SK-MEL-5 (cell line): ENCODE data around the gene TARS2. TPM values are rescaled to one million over a fixed set of nuclear protein-coding genes. Genes with fewer than 3 reads are reported as not detected.

ENCODE experiments used
- DNase-seq: peaks from one replicate; pipeline ENCODE4 v3.0.0-alpha.2; 2016; ENCODE audit warnings: low read depth, low spot score
- in situ Hi-C: cut with HindIII; loops from 2 replicates; pipeline ENCODE4 v1.10.0; 2016; ENCODE audit warnings: low sequenced_read_pairs, high pct_unique_total_duplicates, low pct_unique_long_range_greater_than_20kb
- small RNA-seq, 2 experiments: library from RNA; depleted of rRNA; stranded (forward); fragments of <200 nt; gene quantifications; one replicate each; pipeline ENCODE3, GENCODE V24; 2014
- total RNA-seq: library from RNA; depleted of rRNA; stranded (reverse); fragments of >200 nt; shearing (Covaris generic); gene quantifications from 2 replicates; pipeline ENCODE4 v1.2.3, GENCODE V29; 2014; rRNA removed

TARS2 gene
- total RNA-seq, 1 experiment from 2014 or later: 24.7 TPM

DNA sequence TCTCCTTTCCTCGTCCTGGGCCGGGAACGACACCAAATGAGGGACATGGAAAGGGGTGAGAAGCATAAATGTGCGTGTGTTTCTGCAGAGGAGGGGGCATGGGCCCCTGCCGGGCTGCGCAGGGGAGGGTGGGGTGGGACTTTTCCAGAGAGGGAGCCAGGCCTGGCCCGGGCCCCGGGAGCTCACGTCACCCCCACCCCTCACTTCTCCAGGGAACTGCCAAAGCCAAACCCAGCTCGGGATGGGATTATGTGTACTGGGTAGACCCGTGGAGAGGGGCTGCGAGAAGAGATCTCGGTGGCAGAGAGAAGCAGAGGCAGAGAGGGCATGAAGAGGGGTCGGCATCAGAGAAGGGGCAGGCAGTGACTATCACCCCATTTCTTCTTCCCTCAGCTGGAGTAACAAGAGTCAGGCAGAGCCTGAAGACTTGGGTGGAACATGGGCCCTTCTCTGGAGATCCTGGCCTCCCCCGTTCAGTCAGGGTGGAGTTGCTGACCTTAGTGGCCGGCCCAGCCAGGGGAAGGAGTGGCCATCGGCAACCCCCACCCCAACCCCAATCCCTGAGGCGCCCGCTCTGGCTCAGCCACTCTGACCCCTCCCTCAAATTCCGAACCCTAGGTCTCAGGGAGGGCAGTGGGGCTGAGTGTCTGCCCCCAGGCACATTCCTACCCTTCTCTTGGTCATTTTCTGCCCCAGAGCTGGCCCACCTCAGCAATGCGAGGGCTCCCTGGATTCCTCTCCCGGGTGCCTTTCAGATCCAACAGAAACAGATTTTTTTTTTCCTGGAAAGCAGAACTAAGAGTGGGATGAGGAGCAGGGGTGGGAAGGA, 63.2 kb downstream of the TARS2 start:
- in situ Hi-C loops: no loop called here
- no peak for DNase-seq

DNA sequence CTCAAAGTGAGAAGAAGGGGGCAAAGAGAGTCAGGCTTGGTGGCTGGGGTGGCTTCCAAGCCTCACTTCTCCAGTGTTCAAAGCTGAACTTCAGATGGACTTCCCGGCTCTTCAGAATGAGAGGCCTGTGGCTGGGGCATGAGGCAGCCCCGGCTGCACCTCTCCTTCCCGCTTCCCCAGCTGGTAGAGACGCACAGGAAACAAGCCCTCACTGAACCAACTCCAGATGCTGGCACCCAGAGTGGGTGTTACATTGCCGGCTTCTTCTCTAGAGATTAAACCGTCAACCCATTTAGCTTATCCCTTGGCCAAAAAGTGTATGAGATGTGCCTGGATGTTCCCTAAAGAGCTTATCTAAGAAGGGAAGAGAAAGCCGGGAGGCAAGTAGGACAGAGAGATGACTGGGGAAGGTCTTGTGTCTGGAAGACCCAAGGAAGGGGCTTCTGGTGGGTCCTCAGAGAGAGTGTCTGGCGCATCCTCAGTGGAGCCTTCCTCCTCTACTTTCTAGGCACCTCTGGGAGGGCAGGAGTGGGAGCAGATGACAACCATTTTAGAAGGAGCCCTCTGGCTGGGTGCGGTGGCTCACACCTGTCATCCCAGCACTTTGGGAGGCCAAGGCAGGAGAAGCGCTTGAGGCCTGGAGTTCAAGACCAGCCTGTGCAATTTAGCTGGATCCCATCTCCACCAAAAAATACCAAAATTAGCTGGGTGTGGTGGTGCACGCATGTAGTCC, 64.0 kb downstream of the TARS2 start:
- DNase-seq: no peak
- in situ Hi-C loops: no loop called here

DNA sequence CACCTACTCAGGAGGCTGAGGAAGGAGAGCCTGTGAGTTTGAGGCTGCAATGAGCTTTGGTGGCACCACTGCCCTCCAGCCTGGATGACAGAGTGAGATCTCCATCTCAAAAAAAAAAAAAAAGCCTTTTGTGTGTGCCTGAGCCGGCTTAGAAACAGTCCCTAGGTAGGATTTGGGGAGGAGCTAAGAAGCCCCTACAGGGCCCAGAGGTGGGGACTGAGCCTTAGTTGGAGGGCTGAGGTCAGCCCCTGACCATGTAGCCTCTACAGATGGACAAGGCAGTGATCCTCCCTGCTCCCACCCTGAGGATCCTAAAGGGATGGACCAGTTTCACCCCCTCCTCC, 64.5 kb downstream of the TARS2 start:
- no peak for DNase-seq
- in situ Hi-C loops: no loop called here

GRCh38 chr1:150552128-150552910, 65.1 kb downstream of the TARS2 start:
- in situ Hi-C loops: no loop called here

GRCh38 chr1:150552911-150553289, 65.7 kb downstream of the TARS2 start:
- in situ Hi-C loops: no loop called here
- DNase-seq: no peak

More at GRCh38 chr1:150552128-150552910, 65.1 kb downstream of the TARS2 start:
- DNase-seq: no peak

DNA sequence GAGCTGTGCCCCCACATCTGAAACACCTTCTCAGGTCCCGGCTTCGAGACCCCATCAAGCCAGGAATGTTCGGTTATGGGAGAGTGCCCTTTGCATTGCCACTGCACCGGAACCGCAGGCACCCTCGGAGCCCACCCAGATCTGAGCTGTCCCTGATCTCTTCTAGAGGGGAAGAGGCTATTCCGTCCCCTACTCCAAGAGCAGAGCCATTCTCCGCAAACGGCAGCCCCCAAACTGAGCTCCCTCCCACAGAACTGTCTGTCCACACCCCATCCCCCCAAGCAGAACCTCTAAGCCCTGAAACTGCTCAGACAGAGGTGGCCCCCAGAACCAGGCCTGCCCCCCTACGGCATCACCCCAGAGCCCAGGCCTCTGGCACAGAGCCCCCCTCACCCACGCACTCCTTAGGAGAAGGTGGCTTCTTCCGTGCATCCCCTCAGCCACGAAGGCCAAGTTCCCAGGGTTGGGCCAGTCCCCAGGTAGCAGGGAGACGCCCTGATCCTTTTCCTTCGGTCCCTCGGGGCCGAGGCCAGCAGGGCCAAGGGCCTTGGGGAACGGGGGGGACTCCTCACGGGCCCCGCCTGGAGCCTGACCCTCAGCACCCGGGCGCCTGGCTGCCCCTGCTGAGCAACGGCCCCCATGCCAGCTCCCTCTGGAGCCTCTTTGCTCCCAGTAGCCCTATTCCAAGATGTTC, 66.3 kb downstream of the TARS2 start:
- no peak for DNase-seq
- in situ Hi-C loops: no loop called here

DNA sequence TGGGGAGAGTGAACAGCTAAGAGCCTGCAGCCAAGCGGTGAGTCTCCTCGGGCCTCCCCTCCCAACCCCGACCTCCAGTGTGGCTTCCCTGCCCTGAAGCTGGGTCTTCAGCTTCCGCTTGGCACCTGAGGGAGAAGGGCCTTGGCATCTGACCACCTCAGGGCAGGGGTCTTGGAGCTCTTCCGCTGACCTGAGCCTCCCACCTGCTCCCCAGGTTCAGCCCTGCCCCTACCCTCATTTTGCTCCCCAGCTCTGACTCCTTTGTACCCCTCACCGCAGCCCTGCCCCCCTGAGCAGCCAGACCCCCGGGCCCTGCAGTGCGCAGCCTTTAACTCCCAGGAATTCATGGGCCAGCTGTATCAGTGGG, 66.8 kb downstream of the TARS2 start:
- no peak for DNase-seq
- in situ Hi-C loops: no loop called here

DNA sequence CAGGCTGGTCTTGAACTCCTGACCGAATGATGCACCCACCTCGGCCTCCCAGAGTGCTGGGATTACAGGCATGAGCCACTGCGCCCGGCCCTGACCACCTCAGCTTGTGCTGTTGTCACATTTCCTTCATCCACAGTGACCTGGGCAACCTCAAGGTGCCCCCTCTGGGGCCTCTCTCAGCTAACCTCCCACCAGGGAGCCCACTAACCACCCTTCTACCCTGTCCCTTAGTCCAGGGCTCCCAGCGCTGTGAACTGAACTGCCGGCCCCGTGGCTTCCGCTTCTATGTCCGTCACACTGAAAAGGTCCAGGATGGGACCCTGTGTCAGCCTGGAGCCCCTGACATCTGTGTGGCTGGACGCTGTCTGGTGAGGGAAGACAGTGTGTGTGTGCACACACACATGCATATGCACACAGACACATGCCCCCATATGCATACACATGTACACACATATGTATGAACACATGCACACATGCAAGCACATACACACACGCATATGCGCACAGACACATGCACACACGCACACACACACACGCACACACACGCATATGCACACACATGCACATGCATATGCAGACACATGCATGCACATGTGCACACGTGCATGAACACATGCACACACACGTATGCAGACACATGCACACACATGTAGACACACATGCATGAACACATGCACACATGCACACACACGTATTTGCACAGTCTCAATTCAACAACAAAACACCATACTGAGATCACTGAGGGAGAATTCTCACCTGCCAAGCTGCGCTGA, 68.2 kb downstream of the TARS2 start:
- DNase-seq: no peak
- in situ Hi-C loops: no loop called here

- DNase-seq: no peak
- in situ Hi-C loops: no loop called here
These were observed 69.0 kb downstream of the TARS2 start for GRCh38 chr1:150555971-150556865.

DNA sequence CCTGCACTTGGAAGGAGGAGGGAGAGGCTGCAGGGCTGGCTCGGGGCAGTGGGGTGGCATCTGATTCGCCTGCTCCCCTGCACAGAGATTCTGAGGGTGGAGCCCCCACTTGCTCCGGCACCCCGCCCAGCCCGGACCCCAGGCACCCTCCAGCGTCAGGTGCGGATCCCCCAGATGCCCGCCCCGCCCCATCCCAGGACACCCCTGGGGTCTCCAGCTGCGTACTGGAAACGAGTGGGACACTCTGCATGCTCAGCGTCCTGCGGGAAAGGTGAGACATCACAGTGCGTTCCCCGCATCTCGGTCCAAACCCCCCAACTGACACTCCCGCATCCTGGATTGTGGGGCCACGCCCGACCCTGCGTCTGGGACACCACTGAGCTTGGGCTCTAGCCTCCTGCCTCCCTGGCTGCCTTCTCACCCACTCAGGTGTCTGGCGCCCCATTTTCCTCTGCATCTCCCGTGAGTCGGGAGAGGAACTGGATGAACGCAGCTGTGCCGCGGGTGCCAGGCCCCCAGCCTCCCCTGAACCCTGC, 69.9 kb downstream of the TARS2 start:
- no peak for DNase-seq
- in situ Hi-C loops: no loop called here

Small RNAs within 50 kb of the gene (small RNA-seq; reads per million reads assigned to genes)
- gene MIR4257: 0 reads per million in 2 experiments

Other genes with a start within 250 kb of the TARS2 start
- gene CA14, start 229.6 kb upstream of the TARS2 start, total RNA-seq: 53.6 and 54.4 TPM in 2 replicates
- 208 and 231 TPM in 2 replicates for gene APH1A, start 218.4 kb upstream of the TARS2 start, total RNA-seq
- gene C1orf54, start 214.6 kb upstream of the TARS2 start, total RNA-seq: 1.5 and 3.1 TPM in 2 replicates
- 0.21 TPM in 1 of 2 replicates, not detected in the other for gene CIART, start 204.9 kb upstream of the TARS2 start, total RNA-seq
- gene MRPS21, start 193.6 kb upstream of the TARS2 start, total RNA-seq: 77.2 and 88.4 TPM in 2 replicates
- gene PRPF3, start 165.9 kb upstream of the TARS2 start, total RNA-seq: 50.4 and 52.7 TPM in 2 replicates
- 7.1 and 12.6 TPM in 2 replicates for gene RPRD2, start 123.3 kb upstream of the TARS2 start, total RNA-seq
- 192 TPM in 2 replicates for gene ECM1, start 20.7 kb downstream of the TARS2 start, total RNA-seq
- gene FALEC, start 28.3 kb downstream of the TARS2 start, total RNA-seq: not detected in 2 replicates
- 0.27 and 0.48 TPM in 2 replicates for gene ADAMTSL4, start 62.0 kb downstream of the TARS2 start, total RNA-seq
- gene MCL1, start 92.2 kb downstream of the TARS2 start, total RNA-seq: 123 and 130 TPM in 2 replicates
- 101 and 108 TPM in 2 replicates for gene ENSA, start 142.2 kb downstream of the TARS2 start, total RNA-seq
- gene GOLPH3L, start 209.7 kb downstream of the TARS2 start, total RNA-seq: 6.6 and 7.7 TPM in 2 replicates
- 8.9 and 12.5 TPM in 2 replicates for gene HORMAD1, start 233.5 kb downstream of the TARS2 start, total RNA-seq